ENCODE data around the gene TMEM86A.
A peak's percentile ranks its signal among the peaks of the same experiment; 100 is the strongest.

The TMEM86A gene

DNA sequence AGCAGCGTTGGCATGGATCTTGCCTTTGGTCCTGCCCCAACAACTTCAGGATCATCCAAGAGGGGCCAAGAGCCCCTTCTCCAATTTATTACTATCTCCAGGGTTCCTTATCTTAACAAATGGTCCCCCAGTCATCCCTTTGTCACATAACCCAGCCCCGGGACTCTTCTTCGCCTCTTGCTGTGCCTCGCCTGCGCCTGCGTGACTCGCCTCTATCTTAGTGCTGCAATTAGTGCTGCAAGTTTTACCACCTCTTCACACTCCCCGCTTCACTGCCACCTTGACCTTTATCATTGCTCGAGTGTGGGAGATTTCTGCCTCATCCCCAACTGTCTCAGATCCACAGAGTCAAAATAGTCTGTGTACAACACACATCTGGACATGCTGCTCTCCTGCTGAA is 31.4 kb downstream of the TMEM86A start:
- no peaks in the 10 kb centered on the region for H3K36me3 ChIP-seq (replicated peaks)
- in situ Hi-C loops (cut with HindIII; ENCODE audit: low pct_ligation_motif_present, low sequenced_read_pairs): no loop called here

DNA sequence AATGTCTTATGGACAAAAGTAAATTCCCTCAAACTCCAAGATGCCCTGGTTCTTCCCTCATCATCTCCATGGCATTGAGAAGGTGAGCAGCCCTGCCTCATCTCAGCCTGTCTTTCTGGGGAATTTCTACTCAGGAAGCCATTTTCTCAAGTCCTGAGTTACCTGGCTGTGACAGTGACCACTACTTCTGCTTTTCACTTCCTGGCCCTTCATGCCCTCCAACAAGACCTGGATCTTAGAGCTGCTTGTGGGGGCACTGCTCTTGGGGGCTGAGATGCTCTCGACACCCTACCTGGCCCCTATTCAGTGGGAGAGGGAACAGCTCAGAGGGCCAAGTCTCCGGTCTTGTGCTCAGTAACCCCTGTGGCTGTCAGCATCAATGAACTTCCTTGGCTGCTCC is 32.9 kb downstream of the TMEM86A start:
- TF ChIP-seq, protein P1, sequence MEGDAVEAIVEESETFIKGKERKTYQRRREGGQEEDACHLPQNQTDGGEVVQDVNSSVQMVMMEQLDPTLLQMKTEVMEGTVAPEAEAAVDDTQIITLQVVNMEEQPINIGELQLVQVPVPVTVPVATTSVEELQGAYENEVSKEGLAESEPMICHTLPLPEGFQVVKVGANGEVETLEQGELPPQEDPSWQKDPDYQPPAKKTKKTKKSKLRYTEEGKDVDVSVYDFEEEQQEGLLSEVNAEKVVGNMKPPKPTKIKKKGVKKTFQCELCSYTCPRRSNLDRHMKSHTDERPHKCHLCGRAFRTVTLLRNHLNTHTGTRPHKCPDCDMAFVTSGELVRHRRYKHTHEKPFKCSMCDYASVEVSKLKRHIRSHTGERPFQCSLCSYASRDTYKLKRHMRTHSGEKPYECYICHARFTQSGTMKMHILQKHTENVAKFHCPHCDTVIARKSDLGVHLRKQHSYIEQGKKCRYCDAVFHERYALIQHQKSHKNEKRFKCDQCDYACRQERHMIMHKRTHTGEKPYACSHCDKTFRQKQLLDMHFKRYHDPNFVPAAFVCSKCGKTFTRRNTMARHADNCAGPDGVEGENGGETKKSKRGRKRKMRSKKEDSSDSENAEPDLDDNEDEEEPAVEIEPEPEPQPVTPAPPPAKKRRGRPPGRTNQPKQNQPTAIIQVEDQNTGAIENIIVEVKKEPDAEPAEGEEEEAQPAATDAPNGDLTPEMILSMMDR (IDR thresholded peaks at IDR 0.05; ENCODE audit: low read depth, low read length, missing control alignments): no peak
- H3K4me3 ChIP-seq (ENCODE audit: low read depth, low read length): no peak overlapping the region
- in situ Hi-C loops (cut with HindIII; ENCODE audit: low pct_ligation_motif_present, low sequenced_read_pairs): no loop called here
- no peaks in the 10 kb centered on the region for H3K27me3 ChIP-seq (replicated peaks)
- no peak for DNase-seq
- no peak overlapping the region for H3K27ac ChIP-seq
- H3K36me3 ChIP-seq (replicated peaks): no peaks in the 10 kb centered on the region

More for the DNA sequence above, 31.4 kb downstream of the TMEM86A start:
- TF ChIP-seq, protein P1 (IDR thresholded peaks at IDR 0.05; ENCODE audit: low read depth, low read length, missing control alignments): no peak
- DNase-seq: no peak
- Histone ChIP-seq H3K27ac (no peak overlapping the region), H3K4me3 (ENCODE audit: low read depth, low read length) (no peak overlapping the region), H3K27me3 (replicated peaks) (no peaks in the 10 kb centered on the region)

DNA sequence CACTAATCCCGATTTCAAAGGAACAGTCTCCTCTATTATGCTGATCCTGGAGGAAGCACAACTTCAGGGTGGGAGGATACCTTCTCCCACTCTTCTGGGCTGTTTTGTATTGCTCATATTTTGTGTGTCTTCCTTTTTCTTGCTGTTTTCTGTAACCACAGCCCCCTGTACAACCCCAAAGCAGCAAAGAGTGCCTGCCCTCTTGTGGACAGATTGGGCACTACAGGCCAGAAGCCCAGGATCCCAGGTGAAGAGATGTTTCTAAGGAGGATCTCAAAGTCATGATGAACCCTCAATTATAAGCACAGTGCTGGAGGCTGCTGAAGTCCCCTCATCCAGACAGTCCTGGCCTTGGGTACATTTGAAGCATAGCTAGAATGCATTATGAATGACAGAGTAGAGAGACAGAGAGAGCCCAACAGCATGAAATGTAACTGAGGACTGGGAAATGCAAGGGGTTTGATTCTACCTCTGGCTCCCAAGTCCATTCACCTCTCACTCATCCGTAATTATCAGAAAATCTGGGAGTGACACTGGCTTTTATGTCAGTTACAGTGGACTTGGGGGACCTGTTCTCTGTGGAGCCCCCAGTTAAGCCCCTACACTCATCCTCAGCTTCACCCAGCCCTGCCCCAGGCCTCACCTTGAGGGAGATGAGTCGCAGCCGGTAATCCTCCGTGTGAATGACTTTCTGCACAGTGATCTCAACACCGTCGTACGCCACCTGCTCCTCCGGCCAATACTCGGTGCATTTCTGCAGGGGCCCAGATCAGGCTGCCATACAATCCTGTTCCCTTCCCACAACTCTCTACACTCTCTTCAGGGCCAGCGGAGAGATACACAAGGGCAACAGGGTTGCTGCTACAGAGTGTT is 33.6 kb downstream of the TMEM86A start:
- in situ Hi-C loops (cut with HindIII; ENCODE audit: low pct_ligation_motif_present, low sequenced_read_pairs): no loop called here
- DNase-seq: peak; percentile 50
- Histone ChIP-seq H3K27me3 (replicated peaks) (no peaks in the 10 kb centered on the region), H3K36me3 (replicated peaks) (no peaks in the 10 kb centered on the region), H3K4me3 (ENCODE audit: low read depth, low read length) (no peak overlapping the region), H3K27ac (no peak overlapping the region)
- TF ChIP-seq, protein P1 (IDR thresholded peaks at IDR 0.05; ENCODE audit: low read depth, low read length, missing control alignments): peak; percentile 100

DNA sequence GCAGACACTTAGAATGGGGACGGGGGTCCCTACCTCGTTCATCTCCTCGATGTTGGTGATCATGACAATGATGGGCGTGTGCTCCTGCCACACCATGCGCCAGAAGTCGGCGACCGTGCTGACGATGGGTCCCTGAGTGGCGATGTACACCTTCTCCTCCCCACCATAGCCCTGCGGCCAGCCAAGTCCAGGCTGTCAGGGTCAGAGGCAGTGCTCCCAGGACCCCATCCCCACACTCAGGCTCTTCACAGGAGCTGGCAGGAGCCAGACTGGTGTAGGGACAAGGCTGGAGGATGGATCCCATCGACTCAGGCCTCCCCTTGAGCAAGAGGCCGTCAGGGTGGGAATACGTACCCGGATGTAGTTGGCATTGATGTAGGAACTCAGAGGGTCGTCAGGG is 34.6 kb downstream of the TMEM86A start:
- in situ Hi-C loops (cut with HindIII; ENCODE audit: low pct_ligation_motif_present, low sequenced_read_pairs): no loop called here
- H3K4me3 ChIP-seq (ENCODE audit: low read depth, low read length): no peak overlapping the region
- TF ChIP-seq, protein P1 (IDR thresholded peaks at IDR 0.05; ENCODE audit: low read depth, low read length, missing control alignments): no peak

DNA sequence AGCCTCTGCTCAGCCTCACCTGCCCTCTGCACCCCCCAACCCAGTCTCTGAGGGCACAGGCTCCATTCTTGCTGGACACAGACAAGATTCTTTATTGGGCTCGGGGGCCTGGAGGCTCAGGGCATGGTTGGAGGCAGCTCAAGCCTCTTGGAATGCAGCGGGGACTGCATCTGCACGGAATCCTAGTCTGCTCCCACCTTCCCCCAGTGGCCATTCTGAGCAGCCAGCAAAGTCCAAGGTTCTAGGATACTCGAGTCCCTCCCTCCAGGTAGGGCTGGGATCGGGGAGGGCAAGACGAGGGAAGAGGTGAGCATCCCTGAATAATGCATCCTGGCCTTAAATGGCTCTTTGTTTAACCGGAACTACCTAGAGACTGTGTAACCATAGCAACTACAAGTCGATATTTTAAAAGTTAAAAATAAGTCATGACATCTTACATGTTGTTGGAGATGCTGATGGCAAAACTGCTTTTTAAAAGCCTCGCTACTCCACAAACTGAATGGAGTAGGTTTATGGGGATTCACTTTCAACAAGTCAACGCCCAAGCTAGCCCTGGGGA is 38.1 kb downstream of the TMEM86A start:
- TF ChIP-seq, protein P1 (IDR thresholded peaks at IDR 0.05; ENCODE audit: low read depth, low read length, missing control alignments): peak; percentile 30
- Histone ChIP-seq H3K27ac (no peak overlapping the region), H3K36me3 (replicated peaks) (no peaks in the 10 kb centered on the region), H3K4me3 (ENCODE audit: low read depth, low read length) (no peak overlapping the region), H3K27me3 (replicated peaks) (no peaks in the 10 kb centered on the region)
- in situ Hi-C loops (cut with HindIII; ENCODE audit: low pct_ligation_motif_present, low sequenced_read_pairs): no loop called here
- no peak for DNase-seq

More for the DNA sequence above, 34.6 kb downstream of the TMEM86A start:
- H3K27me3 ChIP-seq (replicated peaks): no peaks in the 10 kb centered on the region
- no peak overlapping the region for H3K27ac ChIP-seq
- DNase-seq: no peak
- H3K36me3 ChIP-seq (replicated peaks): no peaks in the 10 kb centered on the region
